Neutrophil (primary cell): ENCODE data around the gene MLX.
"Not testable (repeated sequence)": the region's sequence is repeated elsewhere in the genome, so short reads cannot be mapped to it uniquely, and the experiment has no call there.

Source experiments
- H3K27ac ChIP-seq: fragments of 200-600 bp; sonication (generic); 2 replicates; pipeline ENCODE4 v1.5.1; 2016; ENCODE audit warnings: mild to moderate bottlenecking, moderate library complexity
- H3K27me3 ChIP-seq: fragments of 200-600 bp; sonication (generic); 2 replicates; pipeline ENCODE4 v1.6.0; 2016; ENCODE audit warnings: mild to moderate bottlenecking
- H3K36me3 ChIP-seq: fragments of 200-600 bp; sonication (generic); 2 replicates; pipeline ENCODE4 v1.5.1; 2017
- H3K4me1 ChIP-seq, 2 experiments: fragments of 200-600 bp in 1 of 2; sonication (generic) in 1 of 2; 1 replicate in 1 of 2; 2 replicates in 1 of 2; pipeline versions ENCODE4 v1.5.1 to v1.6.1; 2013 to 2016; ENCODE audit warnings: low read depth in 1 of 2, low read length in 1 of 2, mild to moderate bottlenecking in 1 of 2, moderate library complexity in 1 of 2; ENCODE audit not compliant: control insufficient read depth in 1 of 2, insufficient read depth in 1 of 2
- H3K4me3 ChIP-seq, 2 experiments: fragments of 200-600 bp in 1 of 2; sonication (generic) in 1 of 2; 1 replicate in 1 of 2; 2 replicates in 1 of 2; pipeline ENCODE4 v1.5.1; 2013 to 2016; ENCODE audit warnings: low read depth in 1 of 2, low read length in 1 of 2, mild to moderate bottlenecking in 1 of 2, moderate library complexity in 1 of 2
- H3K9me3 ChIP-seq: fragments of 200-600 bp; sonication (generic); 2 replicates; pipeline ENCODE4 v1.5.1; 2016
- CTCF ChIP-seq: fragments of 200-600 bp; sonication (generic); IDR thresholded peaks from 2 replicates; pipeline ENCODE4 v1.5.1; 2016; ENCODE audit warnings: antibody characterized with exemption

MLX gene

GRCh38 chr17:42548070-42548837 is 18.6 kb upstream of the MLX start:
- Histone ChIP-seq H3K27ac (no peak overlapping the region), H3K36me3 (peaks cover 16% of the 10 kb centered on the region), H3K27me3 (peaks cover 20% of the 10 kb centered on the region), H3K9me3 (no peaks in the 10 kb centered on the region), H3K4me3 (peak overlapping the region; percentile 23 to 32), H3K4me1 (peaks cover 5 to 9% of the 10 kb centered on the region in 2 experiments)
- TF ChIP-seq CTCF: no peak

- H3K4me1 ChIP-seq: peaks cover 9 to 14% of the 10 kb centered on the region in 2 experiments
- no peak overlapping the region for H3K27ac ChIP-seq
- peaks cover 20% of the 10 kb centered on the region for H3K27me3 ChIP-seq
- H3K9me3 ChIP-seq: no peaks in the 10 kb centered on the region
- no peak for TF ChIP-seq CTCF
- peaks cover 7% of the 10 kb centered on the region for H3K36me3 ChIP-seq
- no peak overlapping the region for H3K4me3 ChIP-seq
Observed at GRCh38 chr17:42548993-42549755, 17.7 kb upstream of the MLX start.

GRCh38 chr17:42552736-42553135 is 14.2 kb upstream of the MLX start, which contains the start of gene HSD17B1:
HSD17B1 (plus strand) TSS chr17:42552923; CDS start chr17:42552934, 11 bp downstream.
- Histone ChIP-seq H3K4me1 (peaks cover 19 to 24% of the 10 kb centered on the region in 2 experiments), H3K27me3 (peaks cover 17% of the 10 kb centered on the region), H3K4me3 (peak within 1 kb of the TSS; percentile 77 to 83), H3K27ac (peak within 1 kb of the TSS; percentile 84)
- H3K36me3 ChIP-seq, H3K9me3 ChIP-seq: not testable (repeated sequence)

- Histone ChIP-seq H3K27ac (no peak overlapping the region), H3K27me3 (peaks cover 11% of the 10 kb centered on the region), H3K4me3 (peak overlapping the region in 1 of 2 experiments; percentile 77), H3K36me3 (no peaks in the 10 kb centered on the region), H3K9me3 (no peaks in the 10 kb centered on the region), H3K4me1 (peaks cover 19% of the 10 kb centered on the region in 2 experiments)
- no peak for TF ChIP-seq CTCF
Observed at GRCh38 chr17:42553161-42553818, 13.6 kb upstream of the MLX start.

- H3K4me3 ChIP-seq: peak overlapping the region; percentile 77 to 83
- TF ChIP-seq CTCF: no peak
- H3K9me3 ChIP-seq: no peaks in the 10 kb centered on the region
- H3K27me3 ChIP-seq: peaks cover 5% of the 10 kb centered on the region
- H3K36me3 ChIP-seq: no peaks in the 10 kb centered on the region
- H3K4me1 ChIP-seq: peaks cover 15 to 17% of the 10 kb centered on the region in 2 experiments
- peak overlapping the region; percentile 84 for H3K27ac ChIP-seq
Observed at GRCh38 chr17:42553866-42554249, 13.0 kb upstream of the MLX start.
